Fibroblast of skin of abdomen (primary cell): Measurements from ENCODE around the gene NOP9.

Experiments used
- DNase-seq: peaks from one replicate; pipeline ENCODE4 v3.0.0-alpha.2; 2013

NOP9 gene

DNA sequence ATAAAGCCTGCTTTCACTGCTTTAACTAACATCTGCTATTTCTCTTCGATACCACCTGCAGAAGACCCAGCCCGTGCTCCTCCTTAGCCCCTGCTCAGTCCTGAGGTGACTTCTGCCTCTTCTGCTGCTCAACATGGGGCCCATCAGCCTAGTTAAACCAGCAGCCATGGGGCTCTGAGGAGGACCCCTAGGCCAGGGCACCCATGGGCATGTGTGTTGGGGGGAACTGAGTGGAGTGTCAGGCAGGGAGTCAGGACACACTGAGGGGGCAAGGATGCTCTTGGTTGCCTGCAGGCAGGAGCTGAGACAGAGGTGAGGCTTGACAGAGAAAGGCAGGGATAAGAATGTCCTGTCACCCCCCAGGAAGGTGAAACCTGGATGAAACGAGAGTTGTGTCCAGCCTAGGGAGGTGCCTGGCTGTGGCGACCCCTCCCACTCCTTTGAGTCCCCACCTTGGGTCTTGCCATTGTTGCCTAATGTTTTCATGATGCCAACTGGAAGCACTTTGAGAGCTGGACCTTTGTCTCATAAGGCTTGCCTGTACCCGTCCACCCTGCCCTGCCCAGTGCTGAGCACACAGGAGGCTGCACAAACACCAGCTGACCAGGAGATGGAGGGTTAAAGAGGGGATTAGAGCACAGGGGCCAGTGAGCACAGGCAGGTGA is 15.7 kb upstream of the NOP9 start:
- no peak for DNase-seq

DNA sequence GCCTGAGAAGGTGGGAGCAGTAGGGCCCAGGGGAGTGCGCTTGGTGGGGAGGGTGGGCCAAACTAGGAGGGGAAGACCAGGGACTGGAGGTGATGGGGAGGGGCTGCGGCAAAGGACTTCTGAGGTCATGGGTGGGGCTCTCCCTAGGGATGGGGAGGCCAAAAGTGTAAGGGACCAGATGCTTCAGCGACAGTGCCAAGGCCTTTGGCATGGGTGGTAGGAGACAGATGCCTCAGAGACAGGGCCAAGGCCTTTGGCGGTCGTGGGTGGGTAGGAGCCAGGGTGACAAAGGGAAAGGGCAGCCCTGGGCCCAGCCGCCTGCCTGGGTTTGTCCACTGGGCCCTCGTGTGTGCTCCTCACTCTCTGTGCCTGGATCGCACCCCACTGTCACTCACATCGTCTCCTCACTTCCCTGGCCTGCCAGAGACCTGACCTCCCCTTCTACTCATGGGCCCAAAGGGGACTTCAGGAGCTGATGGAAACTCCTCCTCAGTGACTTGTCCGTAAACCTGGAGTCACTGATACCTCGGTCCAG is 15.1 kb upstream of the NOP9 start:
- DNase-seq, result no peak

DNA sequence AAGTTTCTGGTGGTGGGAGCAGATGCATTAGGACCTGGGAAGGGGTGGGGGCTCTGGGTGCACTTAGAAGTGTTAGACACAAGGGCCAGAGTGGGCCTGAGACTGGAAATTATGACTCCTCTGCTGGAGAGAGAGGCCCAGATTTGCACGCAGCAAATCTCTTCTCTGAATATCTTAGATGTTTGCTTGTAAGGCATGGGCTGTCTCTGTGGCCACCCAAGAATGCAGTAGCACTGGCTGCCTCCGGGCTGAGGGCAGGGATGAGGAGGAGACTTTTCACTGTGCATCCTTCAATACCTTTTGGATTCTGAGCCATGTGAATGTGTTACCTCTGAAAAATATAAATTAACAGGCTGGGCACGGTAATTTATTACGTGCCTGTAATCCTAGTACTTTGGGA is 14.3 kb upstream of the NOP9 start:
- DNase-seq, result no peak

DNA sequence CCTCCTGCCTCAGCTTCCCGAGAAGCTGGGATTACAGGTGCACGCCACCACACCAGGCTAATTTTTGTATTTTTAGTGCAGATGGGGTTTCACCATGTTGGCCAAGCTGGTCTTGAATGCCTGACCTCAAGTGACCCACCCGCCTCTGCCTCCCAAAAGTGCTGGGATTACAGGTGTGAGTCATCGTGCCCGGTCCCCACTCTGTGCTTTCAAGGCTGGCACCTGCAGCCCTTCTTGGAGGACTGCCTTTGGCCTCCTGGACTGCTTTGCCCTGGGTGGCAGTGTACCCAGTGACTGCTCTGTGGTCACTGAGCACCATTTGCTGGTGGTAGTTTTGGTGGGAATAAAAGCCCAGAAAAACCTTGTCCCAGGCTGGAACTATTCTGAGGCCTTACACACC is 12.7 kb upstream of the NOP9 start:
- no peak for DNase-seq

DNA sequence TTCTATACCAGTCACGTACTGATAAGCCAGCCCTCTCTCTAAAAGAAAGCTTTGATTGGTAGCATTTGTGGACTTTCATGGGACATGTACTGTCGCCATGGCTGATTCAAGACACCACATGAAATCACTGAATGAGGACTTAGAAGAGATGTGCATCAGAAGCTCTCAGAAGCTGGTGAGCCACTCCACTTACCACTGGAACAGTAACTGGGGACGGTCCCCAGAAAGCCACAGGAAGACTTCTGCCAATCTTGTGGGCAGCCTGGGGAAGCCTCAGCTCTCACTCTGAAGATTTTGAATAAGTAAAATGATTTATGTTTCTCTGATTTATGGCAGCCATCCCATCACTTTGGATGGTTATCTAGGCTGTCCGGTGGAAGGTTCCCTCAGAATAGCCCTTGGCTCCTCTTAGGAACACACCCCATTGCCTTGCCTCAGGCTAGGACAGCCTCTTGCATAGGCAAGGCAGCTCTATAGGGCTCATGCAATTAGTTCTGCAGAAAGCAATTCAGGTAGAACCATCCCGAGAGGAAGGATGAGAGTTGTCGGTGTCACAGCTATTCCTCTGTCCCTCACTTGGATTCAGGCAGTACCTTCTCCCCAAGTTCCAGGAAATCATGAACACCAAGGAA is 9.9 kb upstream of the NOP9 start:
- DNase-seq, result no peak

DNA sequence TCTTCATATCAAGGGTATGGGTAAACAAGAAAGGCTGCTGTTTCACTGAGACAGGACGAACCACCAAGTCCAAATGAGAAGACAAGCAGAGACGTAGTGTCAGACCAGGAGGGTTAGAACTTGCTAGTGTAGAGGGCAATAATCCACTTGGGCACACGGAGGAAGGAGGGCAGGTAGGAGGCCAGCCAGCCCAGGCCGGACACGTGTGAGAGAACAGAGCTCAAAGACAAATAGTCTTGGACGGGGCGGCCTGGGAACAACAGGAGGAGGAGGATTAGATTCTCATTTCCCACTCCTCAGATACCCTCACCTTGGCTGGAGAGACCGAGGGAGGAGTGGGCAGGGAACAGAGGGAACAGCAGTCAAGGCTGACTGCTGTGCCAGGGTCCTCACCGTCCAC is 8.9 kb upstream of the NOP9 start:
- no peak for DNase-seq

DNA sequence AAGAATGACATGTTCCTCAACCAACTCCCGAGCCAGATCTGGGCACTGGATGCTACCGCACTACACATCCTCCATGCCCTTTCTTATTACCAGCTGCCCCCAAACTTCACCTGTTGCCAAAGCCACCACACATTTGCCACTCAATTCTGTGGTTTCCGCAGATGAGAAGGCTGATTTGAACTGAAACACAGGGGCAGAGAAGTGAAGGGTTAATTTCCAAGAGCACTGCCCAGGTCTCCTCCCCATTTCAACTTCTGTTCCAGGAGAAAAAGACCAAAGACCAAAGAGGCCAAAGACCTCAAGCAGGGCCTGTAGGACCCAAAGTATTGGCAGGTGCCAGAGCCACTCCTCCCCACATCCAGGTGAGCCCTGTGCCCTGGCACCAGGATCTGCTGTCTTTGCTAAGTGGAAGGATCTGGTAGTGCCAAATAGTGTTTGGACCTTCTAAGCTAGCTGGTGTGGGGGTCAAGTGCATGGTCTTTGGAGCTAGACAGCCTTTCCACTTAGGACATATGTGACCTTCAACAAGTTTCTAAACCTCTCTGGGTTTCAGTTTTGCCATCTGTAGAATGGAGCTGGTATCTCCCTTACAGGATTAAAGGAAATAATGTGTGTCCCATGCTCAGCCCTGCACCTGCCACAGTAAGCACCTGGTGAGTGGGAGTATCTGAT is 8.1 kb upstream of the NOP9 start:
- no peak for DNase-seq

DNA sequence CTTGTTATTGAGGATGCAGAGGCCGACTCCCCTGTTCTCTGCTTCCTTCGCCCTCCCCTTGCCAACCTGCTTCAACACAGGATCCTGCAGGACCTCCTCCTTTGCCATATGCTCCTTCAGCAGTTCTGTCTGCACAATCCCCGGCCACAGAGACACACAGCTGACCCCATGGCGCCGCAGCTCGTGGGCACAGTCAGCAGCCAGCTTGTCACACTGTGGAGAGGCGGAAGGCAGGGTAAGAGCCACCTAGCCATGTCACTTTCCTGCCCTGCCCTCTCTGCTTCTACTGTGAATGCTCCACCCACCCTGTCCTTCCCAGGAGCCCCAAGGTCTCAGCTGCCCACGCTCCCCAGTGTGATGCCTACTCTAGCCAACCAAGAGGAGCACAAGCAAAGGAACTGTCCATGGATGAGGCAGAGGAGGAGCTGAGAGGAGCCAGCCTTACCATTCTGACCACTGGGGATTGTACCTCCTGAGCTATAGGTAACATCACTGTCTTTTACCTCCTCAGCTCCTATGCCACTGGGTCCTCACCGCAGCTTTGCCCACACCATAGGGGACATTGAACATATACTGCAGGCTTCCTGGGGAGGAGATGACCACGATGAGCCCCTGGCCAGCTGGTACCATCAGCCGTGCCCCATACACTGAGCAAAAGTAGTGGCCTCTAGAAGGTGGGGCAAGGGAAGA is 7.4 kb upstream of the NOP9 start:
- no peak for DNase-seq

DNA sequence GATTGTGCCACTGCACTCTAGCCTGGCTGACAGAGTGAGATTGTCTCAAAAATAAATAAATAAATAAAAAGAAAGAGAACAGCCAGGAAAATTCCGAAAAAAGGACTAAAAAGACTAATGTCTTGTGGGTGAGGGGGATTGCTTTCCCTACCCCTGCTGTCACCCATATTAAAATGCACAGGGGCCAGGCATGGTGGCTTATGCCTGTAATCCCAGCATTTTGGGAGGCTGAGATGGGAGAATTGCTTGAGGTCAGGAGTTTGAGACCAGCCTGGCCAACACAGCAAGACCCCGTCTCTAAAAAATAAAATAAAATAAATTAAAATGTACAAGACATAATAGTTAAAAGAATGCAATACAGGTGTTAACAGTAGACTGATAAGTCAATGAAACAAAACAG is 6.1 kb upstream of the NOP9 start:
- no peak for DNase-seq

DNA sequence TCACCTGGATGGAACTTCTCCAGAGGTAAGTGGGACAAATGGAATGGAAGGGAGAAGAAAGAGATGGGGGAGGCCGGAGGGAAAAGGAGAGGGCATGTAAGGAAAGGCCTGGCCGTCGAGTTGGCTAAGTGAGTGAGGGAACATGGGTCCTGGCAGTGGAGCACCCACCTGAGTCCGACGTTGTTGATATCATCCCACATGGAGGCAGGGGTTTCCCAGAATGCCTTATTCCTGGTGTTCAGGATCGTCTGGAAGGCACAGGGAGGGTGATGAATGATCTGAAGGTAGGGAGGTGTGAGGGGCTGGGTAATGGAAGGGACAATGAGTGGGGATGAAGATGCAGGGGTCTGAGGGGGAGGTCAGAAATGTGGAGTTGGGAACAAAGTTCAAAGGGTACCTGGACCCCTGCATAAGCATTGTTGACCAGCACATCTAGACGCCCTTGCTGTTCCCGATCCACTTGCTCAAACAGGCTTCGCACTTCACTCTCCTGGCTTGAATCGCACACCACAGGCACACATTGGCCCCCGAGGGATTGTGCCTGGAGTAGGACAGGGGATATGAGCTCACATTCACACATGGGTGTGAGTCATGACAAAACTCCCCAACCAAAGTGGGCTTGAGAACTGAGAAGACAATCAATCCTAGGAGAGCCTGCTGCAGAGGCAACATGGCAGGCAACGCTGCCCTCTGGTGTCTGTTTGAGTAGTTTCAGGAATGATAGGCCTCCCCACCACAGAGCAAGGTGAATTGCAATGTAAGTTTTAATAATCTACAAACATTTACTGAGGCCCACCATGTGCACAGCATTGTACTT is 3.1 kb upstream of the NOP9 start:
- peak; percentile 93 for DNase-seq

DNA sequence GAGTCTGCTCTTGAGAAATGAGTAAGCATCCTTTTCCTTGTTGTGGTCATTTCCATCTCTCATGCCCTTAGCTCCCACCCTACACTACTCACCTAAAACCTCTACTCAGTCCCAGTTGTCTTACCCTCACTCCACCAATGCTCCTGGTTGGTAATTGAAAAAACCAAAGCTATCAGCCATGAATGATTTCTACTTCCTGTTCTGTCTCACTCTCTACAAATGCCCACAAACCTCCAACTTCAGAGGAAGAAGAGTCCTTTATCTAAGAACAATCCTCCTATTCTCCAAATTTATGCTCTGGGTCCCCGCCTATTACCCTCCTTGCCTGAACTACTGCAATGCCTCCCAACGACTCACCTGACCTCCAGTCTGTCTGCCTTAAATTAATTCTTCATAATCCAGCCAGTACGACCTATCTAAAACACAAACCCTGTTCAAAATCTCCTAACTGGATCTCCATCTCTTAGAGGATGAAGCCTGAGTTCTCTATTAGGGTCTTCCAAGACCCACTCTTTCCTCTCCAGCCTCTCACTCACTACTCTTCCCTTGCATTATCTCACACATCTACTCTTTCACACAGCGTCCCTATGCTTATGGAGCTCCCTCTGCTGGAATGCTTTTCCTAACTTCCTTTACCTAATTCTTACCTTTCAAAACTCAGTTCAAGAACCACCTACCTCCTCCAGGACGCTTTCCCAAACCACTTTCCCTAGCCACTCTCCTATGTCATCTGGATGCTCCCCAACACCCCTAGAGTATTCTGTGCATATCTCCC is 2.3 kb upstream of the NOP9 start:
- peak; percentile 22 for DNase-seq

DNA sequence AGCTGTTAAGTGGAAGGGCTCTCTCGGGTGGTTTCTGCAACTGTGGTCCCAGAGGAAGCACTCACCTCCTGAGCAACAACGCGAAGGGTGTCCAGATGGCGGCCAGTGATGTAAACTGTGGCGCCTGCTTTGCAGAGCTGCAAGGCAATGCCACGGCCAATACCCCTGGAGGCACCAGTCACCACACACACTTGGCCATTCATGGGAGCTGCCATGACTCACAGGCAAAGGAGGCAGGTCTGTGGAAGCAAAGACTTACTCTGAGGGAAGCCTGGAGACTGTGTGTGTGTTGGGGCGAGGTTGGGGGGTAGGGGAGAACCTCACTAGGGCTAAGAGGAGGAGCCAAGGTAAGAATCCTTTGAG is 777 bp upstream of the NOP9 start:
- DNase-seq, result peak; percentile 51

DNA sequence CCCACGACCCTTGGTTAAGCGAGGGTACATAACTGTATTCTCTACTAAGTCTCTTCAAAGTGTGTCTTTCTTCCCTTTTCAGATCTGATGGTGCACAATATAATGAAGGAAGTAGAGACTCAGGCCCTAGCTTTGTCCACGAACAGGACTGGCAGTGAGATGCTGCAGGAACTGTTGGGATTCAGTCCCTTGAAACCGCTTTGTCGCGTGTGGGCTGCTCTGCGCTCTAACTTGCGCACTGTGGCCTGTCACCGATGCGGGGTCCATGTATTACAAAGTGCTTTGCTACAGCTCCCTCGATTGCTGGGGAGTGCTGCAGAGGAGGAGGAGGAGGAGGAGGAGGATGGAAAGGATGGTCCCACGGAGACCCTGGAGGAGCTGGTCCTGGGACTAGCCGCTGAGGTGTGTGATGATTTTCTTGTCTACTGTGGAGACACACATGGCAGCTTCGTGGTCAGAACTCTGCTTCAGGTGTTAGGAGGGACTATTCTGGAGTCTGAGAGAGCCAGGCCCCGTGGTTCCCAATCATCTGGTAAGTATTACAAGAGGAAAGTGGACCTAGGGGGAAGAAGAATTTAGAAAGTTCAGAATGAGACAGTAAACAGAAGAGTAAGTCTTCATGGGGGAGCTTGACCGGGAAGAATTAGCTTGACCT is 803 bp downstream of the NOP9 start:
- DNase-seq, result no peak

DNA sequence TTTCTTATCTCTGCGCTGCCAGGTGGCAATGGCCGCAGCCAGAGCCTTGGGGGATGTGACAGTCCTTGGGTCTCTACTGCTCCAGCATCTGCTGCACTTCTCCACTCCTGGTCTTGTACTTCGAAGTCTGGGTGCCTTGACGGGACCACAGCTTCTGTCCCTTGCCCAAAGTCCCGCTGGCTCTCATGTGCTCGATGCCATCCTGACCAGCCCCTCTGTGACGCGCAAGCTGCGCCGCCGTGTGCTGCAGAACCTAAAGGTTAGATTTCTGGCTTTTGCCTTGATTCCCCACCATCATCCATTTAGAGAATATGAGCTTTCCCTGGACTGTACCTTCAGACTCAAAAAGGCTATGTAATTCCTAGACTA is 4.4 kb downstream of the NOP9 start:
- DNase-seq, result no peak

DNA sequence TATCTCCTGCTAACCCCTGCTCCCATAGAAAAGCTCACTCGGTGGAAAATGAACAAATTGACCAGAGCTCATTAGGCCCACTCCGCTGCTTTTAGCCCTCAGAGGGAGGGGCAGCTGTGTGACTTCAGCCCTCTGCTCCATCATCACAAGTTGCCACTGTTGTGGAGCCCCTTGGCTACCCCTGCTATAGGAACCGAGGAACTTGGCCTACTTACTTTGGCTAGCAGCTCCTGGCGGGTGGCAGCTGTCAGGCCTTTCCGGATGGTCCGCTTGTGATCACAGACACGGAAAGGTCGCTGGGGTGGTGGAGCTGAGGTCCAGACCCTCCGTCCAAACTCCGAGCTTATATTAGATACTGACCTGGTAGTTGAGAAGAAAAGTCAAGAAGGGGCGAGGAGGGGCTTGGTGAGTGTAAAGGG is 7.5 kb downstream of the NOP9 start:
- no peak for DNase-seq

DNA sequence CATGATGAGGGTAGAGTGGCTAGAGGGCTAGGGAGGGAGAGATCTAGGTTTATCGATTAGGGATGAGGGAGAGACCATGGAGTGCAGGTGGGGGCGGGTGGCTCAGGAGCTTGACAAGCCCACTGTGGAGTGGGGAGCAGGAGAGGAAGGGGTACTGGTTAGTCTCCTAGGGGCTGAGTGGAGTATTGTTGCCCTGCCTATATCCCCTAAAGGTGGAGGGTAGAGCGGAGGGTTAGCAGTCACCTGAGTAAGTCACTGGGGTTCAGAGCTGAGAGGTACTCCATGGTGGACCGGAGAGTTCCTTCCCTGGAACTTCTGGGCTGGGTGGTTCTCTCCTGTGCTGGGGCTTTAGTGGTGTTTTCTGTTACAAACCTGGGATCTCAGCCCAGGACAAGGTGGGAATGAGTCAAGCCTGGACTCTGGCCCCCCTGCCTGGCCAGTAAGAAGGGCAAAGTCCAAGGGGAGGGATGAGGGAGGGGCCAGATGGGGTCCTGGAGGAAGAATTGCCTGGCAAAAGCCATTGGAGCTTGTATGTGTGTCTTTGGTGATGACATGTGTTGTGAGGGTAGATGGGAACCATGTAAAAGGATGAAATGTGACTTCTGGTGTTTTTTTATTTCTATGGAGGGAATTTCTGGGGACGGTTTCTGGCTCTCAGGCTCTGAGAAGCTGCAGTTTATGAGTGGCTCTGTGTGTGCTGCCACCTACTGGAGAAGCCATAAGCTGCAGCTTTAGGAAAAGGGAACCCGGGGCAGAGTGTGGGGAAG is 8.1 kb downstream of the NOP9 start, which contains the start of gene CIDEB:
Gene CIDEB, minus strand, starts transcription at position 403 of the 767 bp plus-strand sequence. Its CDS starts 119 bp downstream, at position 284.
- peak; percentile 51 for DNase-seq

DNA sequence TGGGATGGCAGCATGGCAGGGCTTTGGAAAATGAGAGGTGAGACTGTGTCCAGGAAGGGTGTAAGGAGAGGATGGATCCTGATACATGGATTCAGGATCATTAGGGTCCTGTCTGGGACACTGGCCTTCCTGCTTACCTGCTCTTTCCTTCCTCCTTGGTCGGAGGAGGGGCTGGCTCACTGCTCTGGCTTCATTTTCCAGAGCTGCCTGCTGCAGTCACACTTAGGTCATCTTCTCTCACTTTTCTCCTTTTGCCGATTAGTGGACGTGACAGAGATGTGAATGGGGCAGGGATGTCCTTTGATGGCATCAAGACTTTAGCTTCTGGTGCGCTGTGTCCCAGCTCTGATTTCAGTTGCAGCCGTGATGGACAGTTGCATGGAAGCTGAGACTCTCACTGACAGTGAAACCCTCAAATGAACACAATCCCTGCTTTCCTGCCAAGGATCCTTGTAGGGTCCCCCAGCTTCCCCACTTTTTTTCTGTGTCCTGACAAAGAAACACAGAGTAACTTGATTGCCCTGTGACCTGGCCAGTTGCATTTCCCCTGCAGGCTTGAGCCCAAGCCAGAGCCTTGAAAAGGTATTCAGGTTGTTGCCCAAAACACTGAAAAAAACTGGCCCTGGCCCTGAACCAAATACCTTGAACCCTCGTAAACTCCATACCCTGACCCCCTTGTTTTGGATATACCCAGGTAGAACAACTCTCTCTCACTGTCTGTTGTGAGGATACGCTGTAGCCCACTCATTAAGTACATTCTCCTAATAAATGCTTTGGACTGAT is 8.9 kb downstream of the NOP9 start:
- no peak for DNase-seq

DNA sequence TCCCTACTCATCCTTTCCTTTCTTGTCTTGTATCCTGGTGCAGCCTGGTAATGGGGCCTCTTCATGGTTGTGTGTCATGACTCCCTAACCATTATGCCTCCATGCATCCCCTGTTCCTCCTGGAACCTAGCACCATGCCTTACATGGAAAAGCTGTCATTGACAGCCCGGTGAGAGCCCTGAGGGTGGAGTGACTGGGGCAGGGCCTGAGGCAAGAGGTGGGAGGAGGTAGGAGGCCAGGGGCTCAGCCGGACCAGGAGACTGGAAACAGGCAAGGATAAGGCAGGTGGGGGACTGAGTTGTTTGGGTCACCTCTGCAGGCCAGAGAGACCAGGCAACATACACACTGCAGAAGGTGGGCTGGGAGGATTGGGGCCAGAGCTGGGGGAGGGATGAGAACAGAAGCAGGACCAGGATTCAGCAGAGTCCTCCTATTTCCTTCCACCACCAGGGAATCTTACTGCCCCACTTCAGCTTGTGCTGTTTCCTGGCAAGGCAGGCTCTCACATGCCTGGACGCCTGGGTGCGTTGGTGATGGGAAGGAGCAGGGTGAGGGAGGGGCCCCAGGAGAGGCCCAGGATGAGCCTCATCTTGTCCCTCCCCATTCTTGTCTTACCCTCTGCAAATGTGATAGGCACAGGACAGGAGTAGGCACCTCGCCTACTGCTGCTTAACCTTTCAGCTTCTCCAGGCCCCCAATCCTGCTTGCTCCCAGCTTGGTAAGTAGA is 10.1 kb downstream of the NOP9 start, which contains the start of gene LTB4R2:
Gene LTB4R2, plus strand, starts transcription at position 603 of the 727 bp plus-strand sequence. CDS start 525 bp downstream, outside the sequence.
- DNase-seq, result no peak

DNA sequence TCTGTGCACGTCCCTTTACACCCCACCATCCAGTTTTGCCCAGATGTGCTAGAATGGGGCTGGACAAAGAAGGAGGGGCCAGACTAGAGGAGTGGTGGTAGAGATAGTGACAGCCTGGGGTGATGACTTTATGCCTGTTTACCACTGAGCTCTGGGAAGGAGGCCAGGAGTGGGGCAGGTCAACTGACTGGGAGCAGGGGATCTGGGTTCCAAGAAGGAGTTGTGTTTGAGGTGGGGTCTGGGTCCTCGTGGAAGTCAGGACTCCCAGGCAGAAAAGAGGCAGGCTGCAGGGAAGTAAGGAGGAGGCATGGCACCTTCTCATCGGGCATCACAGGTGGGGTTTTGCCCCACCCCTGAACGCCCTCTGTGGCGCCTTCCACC is 10.6 kb downstream of the NOP9 start:
- DNase-seq, result no peak
